Stimulated activated CD4-positive, alpha-beta T cell treated with anti-CD3 and anti-CD28 coated beads, Interleukin-12 subunit alpha, Interleukin-12 subunit beta, amount 100 ng/mL, for 4 hours (primary cell): ENCODE measurements around the gene RNF31.

ENCODE experiments used
- DNase-seq: peaks from one replicate; pipeline ENCODE4 v3.0.0-alpha.2; 2020

RNF31 gene

GRCh38 chr14:24160850-24161804 lies 13.8 kb downstream of the RNF31 start, which contains the start of gene IRF9:
Gene IRF9 (plus strand): TSS chr14:24161265. CDS start chr14:24162145, 880 bp downstream.
- DNase-seq, result peak; percentile 96

- DNase-seq, result no peak
Observed at GRCh38 chr14:24162093-24162492, 14.8 kb downstream of the RNF31 start.

GRCh38 chr14:24164518-24164991 lies 17.3 kb downstream of the RNF31 start:
- DNase-seq, result no peak

GRCh38 chr14:24165785-24166184 lies 18.5 kb downstream of the RNF31 start:
- DNase-seq, result no peak

- DNase-seq, result no peak
Observed at GRCh38 chr14:24167469-24168114, 20.3 kb downstream of the RNF31 start.

- peak; percentile 54 for DNase-seq
Observed at GRCh38 chr14:24171422-24172260, 24.3 kb downstream of the RNF31 start, which contains the start of gene REC8. Gene REC8 (plus strand): TSS chr14:24172080. CDS start chr14:24172553, 473 bp downstream.

GRCh38 chr14:24172261-24172860 lies 25.1 kb downstream of the RNF31 start:
- DNase-seq, result no peak

- no peak for DNase-seq
Observed at GRCh38 chr14:24172871-24173281, 25.6 kb downstream of the RNF31 start.

- no peak for DNase-seq
Observed at GRCh38 chr14:24176599-24176998, 29.3 kb downstream of the RNF31 start.

GRCh38 chr14:24177041-24177825 lies 29.9 kb downstream of the RNF31 start:
- no peak for DNase-seq

- DNase-seq, result no peak
Observed at GRCh38 chr14:24177891-24178290, 30.6 kb downstream of the RNF31 start.

GRCh38 chr14:24178399-24179178 lies 31.3 kb downstream of the RNF31 start:
- no peak for DNase-seq

GRCh38 chr14:24179294-24179960 lies 32.1 kb downstream of the RNF31 start:
- DNase-seq, result no peak

- no peak for DNase-seq
Observed at GRCh38 chr14:24179961-24180796, 32.9 kb downstream of the RNF31 start.

GRCh38 chr14:24181371-24182077 lies 34.2 kb downstream of the RNF31 start:
- no peak for DNase-seq

GRCh38 chr14:24182110-24182882 lies 35.0 kb downstream of the RNF31 start:
- no peak for DNase-seq

- DNase-seq, result no peak
Observed at GRCh38 chr14:24183014-24183481, 35.8 kb downstream of the RNF31 start.
